OCI-LY7 (cell line): ENCODE measurements around the gene CDC40. TPM values are rescaled to one million over a fixed set of nuclear protein-coding genes. Genes with fewer than 3 reads are reported as not detected.

Source experiments
- BruUV-seq: library from RNA; stranded (reverse); fragments of 400-500 nt; replicated peaks from 2 replicates; lab custom pipeline; 2021; lab: Mats Ljungman, UMichigan
- CTCF ChIA-PET: fragments of 300-600 bp; sonication (Branson Sonifier 250); formaldehyde crosslinking; loops from one replicate; lab custom pipeline; 2022; ENCODE audit warnings: antibody characterized with exemption; ENCODE audit not compliant: unreplicated experiment; lab: Charles Lee
- POLR2A ChIA-PET: fragments of 300-600 bp; sonication (Branson Sonifier 250); formaldehyde crosslinking; loops from one replicate; lab custom pipeline; 2022; ENCODE audit warnings: antibody characterized with exemption; lab: Charles Lee
- DNase-seq: peaks from one replicate; pipeline ENCODE4 v3.0.0-alpha.2; 2015; ENCODE audit warnings: low spot score
- H2AFZ ChIP-seq: fragments of 200-600 bp; sonication (generic), shearing (Covaris generic); 2 replicates; pipeline ENCODE4 v1.6.1; 2014; ENCODE audit warnings: mild to moderate bottlenecking, antibody characterized with exemption, low read length, moderate library complexity
- H3K27ac ChIP-seq: fragments of 200-600 bp; sonication (generic); 2 replicates; pipeline ENCODE4 v1.5.1; 2014; ENCODE audit warnings: mixed run types, low read depth, mild to moderate bottlenecking, moderate library complexity, low read length, inconsistent platforms; ENCODE audit not compliant: poor library complexity, severe bottlenecking
- H3K36me3 ChIP-seq: fragments of 200-600 bp; sonication (generic); 2 replicates; pipeline ENCODE4 v1.6.1; 2014; ENCODE audit warnings: mild to moderate bottlenecking, antibody characterized with exemption, low read length, moderate library complexity, mixed read lengths; ENCODE audit not compliant: insufficient read depth
- H3K4me1 ChIP-seq: fragments of 200-600 bp; sonication (generic); 2 replicates; pipeline ENCODE4 v1.5.1; 2014; ENCODE audit warnings: mild to moderate bottlenecking, low read length; ENCODE audit not compliant: insufficient read depth, poor library complexity, severe bottlenecking
- H3K4me2 ChIP-seq: fragments of 200-600 bp; sonication (generic); 2 replicates; pipeline ENCODE4 v1.6.1; 2014; ENCODE audit warnings: mild to moderate bottlenecking, low read length
- H3K4me3 ChIP-seq: fragments of 200-600 bp; sonication (generic); 2 replicates; pipeline ENCODE4 v1.5.1; 2014; ENCODE audit warnings: mild to moderate bottlenecking, low read depth, low read length; ENCODE audit not compliant: poor library complexity, severe bottlenecking
- H3K79me2 ChIP-seq: fragments of 200-600 bp; sonication (generic); 2 replicates; pipeline ENCODE4 v1.6.1; 2016; ENCODE audit warnings: low read depth, mild to moderate bottlenecking, low read length, moderate library complexity, mixed read lengths; ENCODE audit not compliant: insufficient read depth
- H3K9me2 ChIP-seq: fragments of 200-600 bp; sonication (generic); 2 replicates; pipeline ENCODE4 v1.6.1; 2016; ENCODE audit warnings: mild to moderate bottlenecking, low read length, mixed read lengths; ENCODE audit not compliant: insufficient read depth
- H3K9me3 ChIP-seq: fragments of 200-600 bp; sonication (generic); 2 replicates; pipeline ENCODE4 v1.6.1; 2014; ENCODE audit warnings: mild to moderate bottlenecking, mixed run types, low read length, mixed read lengths
- H4K20me1 ChIP-seq: fragments of 200-600 bp; sonication (generic); 2 replicates; pipeline ENCODE4 v1.6.1; 2014; ENCODE audit warnings: mild to moderate bottlenecking, antibody characterized with exemption, low read length, moderate library complexity, mixed read lengths; ENCODE audit not compliant: insufficient read depth
- EZH2phosphoT487 ChIP-seq: fragments of 200-600 bp; sonication (generic); IDR thresholded peaks from 2 replicates; pipeline ENCODE4 v1.6.1; 2018; ENCODE audit warnings: low read depth, borderline replicate concordance, mild to moderate bottlenecking, mixed run types, antibody characterized with exemption, low read length, moderate library complexity, mixed read lengths
- intact Hi-C: fragments of 100-400 bp; cut with micrococcal nuclease; formaldehyde crosslinking; loops from one replicate; pipeline ENCODE4 v1.10.0; 2022; ENCODE audit not compliant: unreplicated experiment
- total RNA-seq, 2 experiments: library from RNA; depleted of rRNA in 1 of 2; stranded (reverse); fragments of >200 nt in 1 of 2; shearing (Covaris generic) in 1 of 2; gene quantifications; 2 replicates each; pipeline ENCODE4 v1.2.3, GENCODE V29; 2014 to 2022
- TF ChIP-seq, protein P1 (sequence below): fragments of 200-600 bp; sonication (generic); conservative IDR thresholded peaks from 2 replicates; pipeline ENCODE4 v1.5.1; 2014; ENCODE audit warnings: mild to moderate bottlenecking, antibody characterized with exemption, low read length, moderate library complexity, mixed read lengths

The CDC40 gene
- total RNA-seq, 2 experiments from 2014 or later = 19.2 to 35.5 TPM

GRCh38 chr6:110158479-110158878 is 21.7 kb upstream of the CDC40 start:
- Histone ChIP-seq H3K27ac (no peak overlapping the region), H3K9me3 (0 out of 2 replicates have a peak, but pooled peaks cover 4% of the 10 kb centered on the region), H3K4me1 (peaks cover 8% of the 10 kb centered on the region), H3K9me2 (no peaks in the 10 kb centered on the region), H3K36me3 (peaks cover 26% of the 10 kb centered on the region), H2AFZ (no peak overlapping the region), H3K79me2 (peaks cover 61% of the 10 kb centered on the region), H3K4me3 (no peak overlapping the region), H3K4me2 (no peak overlapping the region), H4K20me1 (peaks cover 5% of the 10 kb centered on the region; the same call in 1 of the 2 replicates)
- DNase-seq = no peak
- ChIA-PET POLR2A (interaction anchor here (1.3 kb wide), 1 partner anchor 19 kb away, joined by 5 read pairs; no protein-coding TSS in a partner anchor), CTCF (no interaction called here)
- intact Hi-C loops = no loop called here
- BruUV-seq = no TSS peak
- TF ChIP-seq, protein P1, sequence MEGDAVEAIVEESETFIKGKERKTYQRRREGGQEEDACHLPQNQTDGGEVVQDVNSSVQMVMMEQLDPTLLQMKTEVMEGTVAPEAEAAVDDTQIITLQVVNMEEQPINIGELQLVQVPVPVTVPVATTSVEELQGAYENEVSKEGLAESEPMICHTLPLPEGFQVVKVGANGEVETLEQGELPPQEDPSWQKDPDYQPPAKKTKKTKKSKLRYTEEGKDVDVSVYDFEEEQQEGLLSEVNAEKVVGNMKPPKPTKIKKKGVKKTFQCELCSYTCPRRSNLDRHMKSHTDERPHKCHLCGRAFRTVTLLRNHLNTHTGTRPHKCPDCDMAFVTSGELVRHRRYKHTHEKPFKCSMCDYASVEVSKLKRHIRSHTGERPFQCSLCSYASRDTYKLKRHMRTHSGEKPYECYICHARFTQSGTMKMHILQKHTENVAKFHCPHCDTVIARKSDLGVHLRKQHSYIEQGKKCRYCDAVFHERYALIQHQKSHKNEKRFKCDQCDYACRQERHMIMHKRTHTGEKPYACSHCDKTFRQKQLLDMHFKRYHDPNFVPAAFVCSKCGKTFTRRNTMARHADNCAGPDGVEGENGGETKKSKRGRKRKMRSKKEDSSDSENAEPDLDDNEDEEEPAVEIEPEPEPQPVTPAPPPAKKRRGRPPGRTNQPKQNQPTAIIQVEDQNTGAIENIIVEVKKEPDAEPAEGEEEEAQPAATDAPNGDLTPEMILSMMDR = no peak
- no peak for TF ChIP-seq EZH2phosphoT487

- no peak overlapping the region for H2AFZ ChIP-seq
- H3K27ac ChIP-seq = no peak overlapping the region
- DNase-seq = no peak
- intact Hi-C loops = no loop called here
- POLR2A ChIA-PET = interaction anchor here (0.6 kb wide), 1 partner anchor 106 kb away, joined by 5 read pairs; no protein-coding TSS in a partner anchor
- H4K20me1 ChIP-seq = peaks cover 31% of the 10 kb centered on the region
- no peaks in the 10 kb centered on the region; the same call in 1 of the 2 replicates for H3K9me3 ChIP-seq
- H3K36me3 ChIP-seq = peaks cover 13% of the 10 kb centered on the region; the same call in 1 of the 2 replicates
- no peaks in the 10 kb centered on the region for H3K9me2 ChIP-seq
- no peak for TF ChIP-seq EZH2phosphoT487
- TF ChIP-seq, protein P1 = no peak
- no peak overlapping the region for H3K4me2 ChIP-seq
- H3K79me2 ChIP-seq = peaks cover 96% of the 10 kb centered on the region
- CTCF ChIA-PET = no interaction called here
- BruUV-seq = no TSS peak
- H3K4me3 ChIP-seq = no peak overlapping the region
- no peaks in the 10 kb centered on the region for H3K4me1 ChIP-seq
These were observed 10.1 kb upstream of the CDC40 start for GRCh38 chr6:110170081-110170480.

GRCh38 chr6:110173506-110174132 is 6.6 kb upstream of the CDC40 start:
- TF ChIP-seq EZH2phosphoT487 = no peak
- TF ChIP-seq, protein P1 = no peak
- Histone ChIP-seq H3K9me2 (no peaks in the 10 kb centered on the region), H4K20me1 (peaks cover 29% of the 10 kb centered on the region), H3K36me3 (peaks cover 13% of the 10 kb centered on the region; the same call in 1 of the 2 replicates), H3K4me3 (no peak overlapping the region), H2AFZ (no peak overlapping the region), H3K4me1 (peaks cover 21% of the 10 kb centered on the region), H3K27ac (no peak overlapping the region), H3K4me2 (no peak overlapping the region), H3K79me2 (peaks cover 96% of the 10 kb centered on the region), H3K9me3 (no peaks in the 10 kb centered on the region; the same call in 1 of the 2 replicates)
- intact Hi-C loops = no loop called here
- ChIA-PET CTCF (no interaction called here), POLR2A (interaction anchor here (0.6 kb wide), 1 partner anchor 691 kb away, joined by 3 read pairs; no protein-coding TSS in a partner anchor)
- no peak for DNase-seq
- no TSS peak for BruUV-seq
